Immature natural killer cell (primary cell): Measurements from ENCODE around the gene NFATC1. TPM values are rescaled to one million over a fixed set of nuclear protein-coding genes. Genes with fewer than 3 reads are reported as not detected.

Source experiments
- DNase-seq, 3 donors: peaks; one replicate each; pipeline ENCODE4 v3.0.0; 2022; ENCODE audit warnings: mixed read lengths in 1 of 3
- H3K27ac Mint-ChIP-seq, 6 donors: one replicate each; pipeline ENCODE4 v1.8.0; 2020; ENCODE audit warnings: mixed read lengths in 6 of 6, mild to moderate bottlenecking in 5 of 6, inconsistent platforms in 4 of 6, moderate library complexity in 3 of 6
- H3K27me3 Mint-ChIP-seq, 3 donors: one replicate each; pipeline ENCODE4 v1.8.0; 2020 to 2021; ENCODE audit warnings: low read depth in 3 of 3, mild to moderate bottlenecking in 3 of 3, mixed read lengths in 3 of 3, moderate library complexity in 3 of 3, inconsistent platforms in 1 of 3
- H3K36me3 Mint-ChIP-seq, 3 donors: one replicate each; pipeline ENCODE4 v1.8.0; 2020; ENCODE audit warnings: mixed read lengths in 3 of 3, inconsistent platforms in 2 of 3, mild to moderate bottlenecking in 2 of 3
- H3K4me1 Mint-ChIP-seq, 2 donors: one replicate each; pipeline ENCODE4 v1.8.0; 2020; ENCODE audit warnings: inconsistent platforms in 2 of 2, mild to moderate bottlenecking in 2 of 2, mixed read lengths in 2 of 2, moderate library complexity in 1 of 2
- H3K4me3 Mint-ChIP-seq, 5 donors: one replicate each; pipeline ENCODE4 v1.8.0; 2020; ENCODE audit warnings: mild to moderate bottlenecking in 5 of 5, mixed read lengths in 5 of 5, inconsistent platforms in 3 of 5, moderate library complexity in 3 of 5
- H3K9me3 Mint-ChIP-seq, 6 donors: one replicate each; pipeline ENCODE4 v1.8.0; 2020; ENCODE audit warnings: mild to moderate bottlenecking in 6 of 6, mixed read lengths in 6 of 6, inconsistent platforms in 4 of 6, moderate library complexity in 3 of 6
- polyA plus RNA-seq, 3 donors: library from polyadenylated mRNA; unstranded; fragments of 300-500 nt; fragmentation: Illumina TruSeq; gene quantifications; one replicate each; pipeline ENCODE4 v1.2.3, GENCODE V29; 2021

Gene NFATC1
- polyA plus RNA-seq, 3 donors from 2014 or later: 3.1 to 17.6 (median 8.9) TPM

- no peak overlapping the region for H3K27ac Mint-ChIP-seq
- no peak overlapping the region for H3K4me3 Mint-ChIP-seq
- H3K4me1 Mint-ChIP-seq: no peaks in the 10 kb centered on the region
- peaks cover 6 to 12% (median 11%) of the 10 kb centered on the region in 3 donors for H3K27me3 Mint-ChIP-seq
- peaks cover 6 to 16% (median 9%) of the 10 kb centered on the region in 6 donors for H3K9me3 Mint-ChIP-seq
- H3K36me3 Mint-ChIP-seq: no peaks in the 10 kb centered on the region
- no peak for DNase-seq
Measured at GRCh38 chr18:79570266-79571201, 174.8 kb downstream of the NFATC1 start.

- Mint-ChIP-seq H3K4me3 (no peak overlapping the region), H3K27ac (no peak overlapping the region), H3K27me3 (peaks cover 6 to 12% (median 11%) of the 10 kb centered on the region in 3 donors)
Measured at GRCh38 chr18:79571211-79572092, 175.7 kb downstream of the NFATC1 start.

DNA sequence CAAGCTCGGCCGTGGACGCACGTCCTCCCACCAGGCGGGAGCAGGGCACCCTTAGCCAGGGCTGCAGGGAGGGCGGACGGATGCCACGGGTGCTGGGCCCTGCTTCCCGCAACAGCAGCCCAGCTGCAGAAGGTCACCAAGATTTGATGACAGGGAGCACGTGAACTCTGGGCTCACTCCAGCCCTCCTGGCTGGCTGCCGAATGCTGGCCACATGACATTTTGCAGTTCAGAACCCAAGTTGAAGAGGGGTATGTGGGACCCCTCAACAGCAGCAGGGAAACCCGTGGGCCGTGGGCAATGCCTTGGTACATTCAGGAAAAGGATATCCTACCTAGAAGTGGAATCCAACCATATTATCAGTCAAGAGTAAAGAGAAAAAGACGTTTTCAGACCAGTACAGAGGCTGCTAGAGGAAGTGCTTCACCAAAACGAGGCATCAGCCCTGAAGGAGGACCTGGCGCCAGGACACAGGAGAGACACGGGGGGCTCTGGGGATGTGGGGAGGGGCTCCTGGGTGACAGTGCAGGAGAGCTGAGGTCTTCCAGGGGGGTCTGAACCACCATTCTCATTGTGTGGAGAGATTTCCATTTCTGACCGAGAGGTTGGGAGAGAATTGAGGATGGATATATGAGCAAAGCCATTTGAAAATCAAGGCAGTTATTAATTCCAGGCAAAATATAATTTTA, 176.5 kb downstream of the NFATC1 start:
- DNase-seq: no peak
- Mint-ChIP-seq H3K4me1 (no peaks in the 10 kb centered on the region), H3K36me3 (no peaks in the 10 kb centered on the region), H3K4me3 (no peak overlapping the region), H3K27me3 (peaks cover 6 to 12% (median 9%) of the 10 kb centered on the region in 3 donors), H3K27ac (no peak overlapping the region), H3K9me3 (peaks cover 6 to 16% (median 9%) of the 10 kb centered on the region in 6 donors)

More at GRCh38 chr18:79571211-79572092, 175.7 kb downstream of the NFATC1 start:
- no peaks in the 10 kb centered on the region for H3K4me1 Mint-ChIP-seq
- peaks cover 6 to 16% (median 9%) of the 10 kb centered on the region in 6 donors for H3K9me3 Mint-ChIP-seq
- no peak for DNase-seq
- no peaks in the 10 kb centered on the region for H3K36me3 Mint-ChIP-seq

GRCh38 chr18:79572848-79573451, 177.2 kb downstream of the NFATC1 start:
- no peak overlapping the region for H3K27ac Mint-ChIP-seq
- no peaks in the 10 kb centered on the region for H3K36me3 Mint-ChIP-seq
- DNase-seq: no peak
- H3K4me3 Mint-ChIP-seq: no peak overlapping the region
- H3K4me1 Mint-ChIP-seq: no peaks in the 10 kb centered on the region
- H3K9me3 Mint-ChIP-seq: peaks cover 6 to 16% (median 9%) of the 10 kb centered on the region in 6 donors
- H3K27me3 Mint-ChIP-seq: peaks cover 6 to 12% (median 9%) of the 10 kb centered on the region in 3 donors

- Mint-ChIP-seq H3K27me3 (peaks cover 6 to 9% (median 7%) of the 10 kb centered on the region in 3 donors), H3K36me3 (no peaks in the 10 kb centered on the region), H3K4me3 (no peak overlapping the region), H3K4me1 (no peaks in the 10 kb centered on the region), H3K9me3 (peaks cover 6 to 16% (median 9%) of the 10 kb centered on the region in 6 donors), H3K27ac (no peak overlapping the region)
- DNase-seq: no peak
Measured at GRCh38 chr18:79573921-79574491, 178.3 kb downstream of the NFATC1 start.

DNA sequence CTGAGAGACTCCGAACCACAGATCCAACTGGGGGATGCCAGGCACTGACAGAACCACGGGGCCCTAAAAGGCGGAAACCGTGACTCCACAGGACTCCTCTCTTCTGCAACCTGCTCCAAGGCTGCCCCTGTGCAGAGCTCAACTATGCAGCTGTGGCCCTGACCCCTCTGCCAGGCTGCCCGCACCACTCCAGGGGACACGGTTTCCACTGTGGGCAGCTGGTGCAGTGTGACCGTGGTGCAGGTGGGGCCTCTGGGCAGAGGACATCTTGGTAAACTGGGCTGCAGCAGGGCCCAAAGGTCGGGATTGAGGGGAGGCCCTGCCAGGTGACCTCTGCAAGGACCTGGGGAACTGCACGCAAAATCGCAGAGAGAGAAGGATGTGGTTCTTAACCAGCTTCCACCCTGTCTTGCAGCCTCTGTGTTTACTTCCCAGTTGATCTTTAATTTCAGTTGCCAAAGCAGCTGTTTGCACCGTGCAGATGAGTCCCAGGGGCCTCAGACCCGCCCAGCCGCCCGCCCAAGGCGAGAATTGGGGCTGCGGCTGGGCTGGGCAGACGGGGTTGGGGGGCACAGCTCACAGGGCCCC, 179.3 kb downstream of the NFATC1 start:
- Mint-ChIP-seq H3K4me1 (no peaks in the 10 kb centered on the region), H3K27me3 (peaks cover 4 to 5% (median 5%) of the 10 kb centered on the region in 3 donors), H3K4me3 (no peak overlapping the region), H3K27ac (no peak overlapping the region), H3K36me3 (no peaks in the 10 kb centered on the region), H3K9me3 (peaks cover 6 to 16% (median 9%) of the 10 kb centered on the region in 6 donors)
- peak in 1 of 3 donors; percentile 9 for DNase-seq

DNA sequence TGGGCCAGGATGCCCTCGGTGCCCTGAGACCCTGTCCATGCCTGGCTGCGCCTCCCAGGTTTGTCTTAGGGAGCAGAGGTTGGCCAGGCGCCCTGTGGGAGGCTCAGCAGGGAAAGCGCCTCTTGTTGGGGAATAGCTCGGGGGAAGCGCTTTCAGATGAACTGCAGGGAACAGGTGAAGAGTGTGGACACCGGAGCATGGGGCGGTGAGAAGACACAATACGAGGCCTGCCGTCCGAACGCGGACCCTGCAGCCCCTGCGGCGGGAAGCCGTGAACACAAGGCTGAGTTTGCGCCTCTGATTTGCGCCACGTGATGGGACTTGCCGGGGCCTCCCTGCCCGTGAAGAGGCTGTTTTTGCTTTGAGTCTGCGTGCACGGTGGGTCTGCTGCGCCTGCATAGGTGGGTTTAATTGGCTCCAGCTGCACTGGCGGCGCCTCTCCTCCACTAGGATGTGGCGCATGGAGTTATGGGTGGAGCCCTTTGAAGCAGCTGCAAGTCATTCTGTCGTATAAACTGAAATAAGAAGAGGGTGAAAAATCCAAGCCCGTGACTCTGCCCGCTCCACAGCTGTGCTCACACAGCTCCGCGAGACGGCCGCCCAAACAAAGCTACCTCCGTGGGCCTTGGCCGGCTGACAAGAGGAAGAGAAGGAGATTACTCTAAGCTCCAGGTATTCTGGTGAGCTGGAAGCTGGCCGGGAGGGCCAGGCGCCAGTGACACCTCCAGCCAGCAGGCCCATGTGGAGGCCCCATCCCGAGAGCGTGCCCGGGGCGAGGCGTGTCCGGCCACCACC, 180.4 kb downstream of the NFATC1 start:
- H3K4me3 Mint-ChIP-seq: no peak overlapping the region
- H3K4me1 Mint-ChIP-seq: no peaks in the 10 kb centered on the region
- H3K36me3 Mint-ChIP-seq: no peaks in the 10 kb centered on the region
- peaks cover 6 to 16% (median 9%) of the 10 kb centered on the region in 6 donors for H3K9me3 Mint-ChIP-seq
- H3K27me3 Mint-ChIP-seq: peaks cover 4 to 5% (median 5%) of the 10 kb centered on the region in 3 donors
- DNase-seq: no peak
- no peak overlapping the region for H3K27ac Mint-ChIP-seq

DNA sequence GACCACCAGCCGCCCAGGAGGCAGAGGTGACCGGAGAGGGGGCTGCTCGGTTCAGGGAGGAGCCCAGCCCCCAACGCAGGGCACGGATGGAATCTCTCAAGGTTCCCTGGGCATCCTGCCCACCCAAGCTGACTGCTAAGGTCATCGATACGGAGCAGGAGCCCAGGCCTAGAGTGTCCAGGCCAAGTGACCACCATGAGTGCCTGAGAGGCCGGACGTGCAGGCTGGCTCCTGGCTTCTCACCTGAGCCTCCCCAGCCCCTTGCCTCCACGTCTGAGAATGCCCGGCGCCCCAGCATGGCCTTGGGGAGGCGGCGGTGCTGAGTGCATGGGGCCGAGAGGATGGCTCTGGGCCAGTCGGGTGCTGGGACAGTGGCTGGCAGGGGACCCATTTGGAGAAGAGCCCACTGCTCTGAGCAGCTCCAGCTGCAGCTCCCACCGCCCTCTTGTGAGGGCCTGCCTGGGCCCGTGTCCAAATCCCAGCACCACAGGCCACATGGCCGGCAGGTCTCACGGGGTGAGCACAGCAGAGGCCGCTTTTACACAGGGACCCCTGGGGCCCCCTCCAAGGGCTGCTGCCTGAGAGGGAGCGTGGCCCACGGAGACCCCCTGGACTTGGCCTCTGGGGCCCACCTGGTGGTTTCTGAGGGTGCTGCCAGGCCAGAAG, 181.1 kb downstream of the NFATC1 start:
- Mint-ChIP-seq H3K27ac (no peak overlapping the region), H3K9me3 (peaks cover 5 to 16% (median 9%) of the 10 kb centered on the region in 6 donors), H3K36me3 (no peaks in the 10 kb centered on the region), H3K27me3 (peaks cover 3 to 5% (median 5%) of the 10 kb centered on the region in 3 donors), H3K4me3 (no peak overlapping the region), H3K4me1 (no peaks in the 10 kb centered on the region)
- no peak for DNase-seq

GRCh38 chr18:79577451-79578395, 182.0 kb downstream of the NFATC1 start:
- H3K27ac Mint-ChIP-seq: no peak overlapping the region
- H3K27me3 Mint-ChIP-seq: peaks cover 0 to 4% (median under 1%) of the 10 kb centered on the region in 3 donors
- H3K36me3 Mint-ChIP-seq: no peaks in the 10 kb centered on the region
- H3K9me3 Mint-ChIP-seq: peaks cover 0 to 10% (median 6%) of the 10 kb centered on the region in 6 donors
- H3K4me1 Mint-ChIP-seq: no peaks in the 10 kb centered on the region
- H3K4me3 Mint-ChIP-seq: no peak overlapping the region
- no peak for DNase-seq

GRCh38 chr18:79578396-79579260, 182.9 kb downstream of the NFATC1 start:
- Mint-ChIP-seq H3K9me3 (peaks cover 0 to under 1% (median 0%) of the 10 kb centered on the region in 6 donors), H3K27me3 (peaks cover 0 to 2% (median 0%) of the 10 kb centered on the region in 3 donors), H3K4me1 (no peaks in the 10 kb centered on the region), H3K36me3 (no peaks in the 10 kb centered on the region), H3K4me3 (no peak overlapping the region), H3K27ac (no peak overlapping the region)
- no peak for DNase-seq
